Right atrium auricular region (tissue), 2 donors: Measurements from ENCODE around the gene PLPP4. TPM values are rescaled to one million over a fixed set of nuclear protein-coding genes. Genes with fewer than 3 reads are reported as not detected.
A peak's percentile ranks its signal among the peaks of the same experiment; 100 is the strongest.

Source experiments
- DNase-seq: peaks from one replicate; pipeline ENCODE4 v3.0.0-alpha.2; 2019; ENCODE audit warnings: low spot score
- H3K27ac ChIP-seq, 2 donors: fragments of 200-600 bp; sonication (generic); 1 replicate in 1 of 2; 2 replicates in 1 of 2; pipeline ENCODE4 v1.5.1; 2016 to 2019
- H3K27me3 ChIP-seq, 2 donors: fragments of 200-600 bp; sonication (generic); one replicate each; pipeline versions ENCODE4 v1.5.1 to v1.6.0; 2017 to 2019
- H3K36me3 ChIP-seq: fragments of 200-600 bp; sonication (generic); one replicate; pipeline ENCODE4 v1.5.1; 2016
- H3K4me1 ChIP-seq, 2 donors: fragments of 200-600 bp; sonication (generic); one replicate each; pipeline versions ENCODE4 v1.5.1 to v1.6.0; 2017 to 2019
- H3K4me3 ChIP-seq, 2 donors: fragments of 200-600 bp; sonication (generic); 1 replicate in 1 of 2; 2 replicates in 1 of 2; pipeline ENCODE4 v1.5.1; 2017 to 2019; ENCODE audit warnings: mild to moderate bottlenecking in 1 of 2, moderate library complexity in 1 of 2
- H3K9me3 ChIP-seq, 2 donors: fragments of 200-600 bp; sonication (generic); one replicate each; pipeline ENCODE4 v1.5.1; 2019
- total RNA-seq, 2 donors: library from RNA; depleted of rRNA; stranded (reverse); fragments of >200 nt; gene quantifications; one replicate each; pipeline ENCODE4 v1.1.0, GENCODE V29; 2016
- TF ChIP-seq, protein P1 (sequence below), 2 donors: fragments of 200-600 bp; sonication (generic); IDR thresholded peaks; one replicate each; pipeline ENCODE4 v1.5.1; 2019; ENCODE audit warnings: antibody characterized with exemption in 2 of 2

The PLPP4 gene
- total RNA-seq, 2 donors from 2014 or later = not detected

DNA sequence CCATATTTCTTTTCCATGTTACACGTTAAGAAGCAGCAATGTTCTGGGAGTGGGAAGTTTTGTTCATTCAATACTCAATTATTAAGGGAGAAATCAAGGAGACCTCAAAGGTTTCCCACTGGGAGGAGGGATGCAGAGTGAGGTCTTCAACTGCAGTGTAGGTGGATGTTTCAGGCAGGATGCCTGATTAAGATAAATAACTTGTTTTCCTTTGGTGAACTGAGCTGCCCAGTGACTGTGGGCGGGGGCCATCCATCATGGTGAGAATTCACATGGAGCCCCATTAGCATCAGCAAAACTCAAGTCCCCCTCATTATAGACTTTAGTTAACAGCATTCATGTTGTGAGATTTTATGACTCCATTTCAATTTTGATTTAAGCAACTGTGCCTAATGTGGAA lies 121.1 kb downstream of the PLPP4 start:
- no peaks in the 10 kb centered on the region for H3K36me3 ChIP-seq
- no peak for DNase-seq
- H3K4me3 ChIP-seq = no peak overlapping the region
- H3K27ac ChIP-seq = no peak overlapping the region
- H3K9me3 ChIP-seq = no peaks in the 10 kb centered on the region
- H3K4me1 ChIP-seq = no peaks in the 10 kb centered on the region
- TF ChIP-seq, protein P1, sequence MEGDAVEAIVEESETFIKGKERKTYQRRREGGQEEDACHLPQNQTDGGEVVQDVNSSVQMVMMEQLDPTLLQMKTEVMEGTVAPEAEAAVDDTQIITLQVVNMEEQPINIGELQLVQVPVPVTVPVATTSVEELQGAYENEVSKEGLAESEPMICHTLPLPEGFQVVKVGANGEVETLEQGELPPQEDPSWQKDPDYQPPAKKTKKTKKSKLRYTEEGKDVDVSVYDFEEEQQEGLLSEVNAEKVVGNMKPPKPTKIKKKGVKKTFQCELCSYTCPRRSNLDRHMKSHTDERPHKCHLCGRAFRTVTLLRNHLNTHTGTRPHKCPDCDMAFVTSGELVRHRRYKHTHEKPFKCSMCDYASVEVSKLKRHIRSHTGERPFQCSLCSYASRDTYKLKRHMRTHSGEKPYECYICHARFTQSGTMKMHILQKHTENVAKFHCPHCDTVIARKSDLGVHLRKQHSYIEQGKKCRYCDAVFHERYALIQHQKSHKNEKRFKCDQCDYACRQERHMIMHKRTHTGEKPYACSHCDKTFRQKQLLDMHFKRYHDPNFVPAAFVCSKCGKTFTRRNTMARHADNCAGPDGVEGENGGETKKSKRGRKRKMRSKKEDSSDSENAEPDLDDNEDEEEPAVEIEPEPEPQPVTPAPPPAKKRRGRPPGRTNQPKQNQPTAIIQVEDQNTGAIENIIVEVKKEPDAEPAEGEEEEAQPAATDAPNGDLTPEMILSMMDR (IDR thresholded peaks at IDR 0.05) = no peak
- no peaks in the 10 kb centered on the region for H3K27me3 ChIP-seq

DNA sequence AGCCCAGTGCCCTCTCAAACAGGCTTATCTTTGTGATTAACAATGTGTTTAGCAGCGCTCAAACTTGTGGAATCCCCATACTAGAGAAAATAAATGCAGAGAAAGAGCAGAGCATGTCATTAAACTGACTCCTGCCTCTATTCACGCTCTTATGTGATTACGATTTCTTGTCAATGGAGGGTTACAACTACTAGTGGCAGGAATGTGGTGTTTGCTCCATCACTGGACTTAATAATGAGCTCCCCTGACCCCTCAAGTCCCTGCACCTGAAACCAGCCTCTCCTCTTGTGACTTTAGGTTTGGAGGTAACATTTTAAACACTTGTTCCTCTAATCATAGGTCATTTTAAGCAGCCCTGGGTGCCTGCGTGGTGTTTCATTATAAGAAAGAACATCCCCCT lies 121.9 kb downstream of the PLPP4 start:
- TF ChIP-seq, protein P1 (IDR thresholded peaks at IDR 0.05) = no peak
- no peaks in the 10 kb centered on the region for H3K9me3 ChIP-seq
- no peaks in the 10 kb centered on the region for H3K4me1 ChIP-seq

DNA sequence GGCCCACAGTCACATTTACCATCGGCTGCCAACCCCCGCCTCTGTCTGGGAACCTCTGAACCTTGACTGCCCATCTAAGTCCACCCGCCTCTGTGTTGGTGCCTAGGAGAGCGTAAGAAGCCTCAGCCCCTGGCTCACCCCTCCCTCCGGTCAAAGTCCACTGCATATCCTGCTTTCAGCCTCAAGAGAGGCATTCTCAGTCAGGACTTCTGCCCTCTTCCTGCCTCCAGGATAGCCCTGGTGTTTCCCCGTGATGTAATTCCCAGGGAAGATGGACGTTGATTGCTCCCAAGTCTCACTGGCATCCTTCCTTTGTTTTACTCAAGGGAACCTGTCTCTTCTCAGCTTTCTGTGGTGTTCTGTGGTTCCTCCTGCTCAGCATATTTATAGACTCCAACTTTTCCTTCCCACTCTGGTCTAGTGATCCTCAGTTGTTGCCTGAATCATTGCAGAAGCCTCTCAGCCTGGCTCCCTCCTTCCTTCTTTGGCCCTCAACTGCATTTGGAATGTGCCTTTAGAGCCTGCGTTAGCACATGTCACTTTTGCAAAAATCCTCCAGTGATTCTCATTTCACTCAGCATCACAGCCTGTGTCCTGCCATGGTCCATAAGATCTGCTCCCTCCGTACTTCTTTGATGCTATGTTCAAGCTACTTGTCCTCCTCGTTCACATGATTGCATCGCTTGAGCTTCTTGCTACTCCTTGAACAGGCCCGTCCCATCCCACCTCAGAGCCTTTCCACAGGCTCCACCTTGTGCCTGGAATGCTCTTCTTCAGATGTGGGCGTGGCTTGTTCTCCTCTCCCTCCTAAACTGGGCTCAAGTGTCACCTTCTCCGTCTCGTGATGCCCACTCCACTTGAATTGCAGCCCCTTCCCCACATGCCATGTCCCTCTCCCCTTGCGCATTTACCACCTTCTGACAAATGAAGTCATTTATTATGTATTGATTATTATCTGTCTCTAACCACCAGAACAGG lies 124.2 kb downstream of the PLPP4 start:
- Histone ChIP-seq H3K27me3 (no peaks in the 10 kb centered on the region), H3K4me3 (no peak overlapping the region), H3K36me3 (no peaks in the 10 kb centered on the region), H3K4me1 (no peaks in the 10 kb centered on the region), H3K9me3 (no peaks in the 10 kb centered on the region), H3K27ac (no peak overlapping the region)
- DNase-seq = no peak
- TF ChIP-seq, protein P1 (IDR thresholded peaks at IDR 0.05) = no peak

More for the DNA sequence above, 121.9 kb downstream of the PLPP4 start:
- Histone ChIP-seq H3K36me3 (no peaks in the 10 kb centered on the region), H3K27ac (no peak overlapping the region), H3K27me3 (no peaks in the 10 kb centered on the region), H3K4me3 (no peak overlapping the region)
- DNase-seq = no peak

DNA sequence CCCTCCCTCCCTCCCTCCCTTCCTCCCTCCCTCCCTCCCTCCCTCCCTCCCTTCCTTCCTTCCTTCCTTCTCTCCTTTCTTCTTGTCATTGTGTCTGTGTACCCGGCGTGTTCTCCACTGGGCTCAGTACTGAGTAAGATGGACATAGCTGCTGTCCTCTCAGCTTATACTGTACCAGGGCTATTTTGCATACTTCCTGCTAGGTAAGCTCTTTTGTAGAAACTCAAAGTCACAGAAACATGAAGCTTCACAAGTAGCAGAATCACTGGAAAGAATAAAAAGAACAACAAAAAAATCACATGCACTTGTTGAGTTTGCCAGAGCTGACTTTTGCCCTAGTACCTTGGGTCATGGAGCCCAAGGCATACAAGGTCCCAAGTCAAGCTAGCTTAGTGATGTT lies 125.7 kb downstream of the PLPP4 start:
- TF ChIP-seq, protein P1 (IDR thresholded peaks at IDR 0.05) = no peak

DNA sequence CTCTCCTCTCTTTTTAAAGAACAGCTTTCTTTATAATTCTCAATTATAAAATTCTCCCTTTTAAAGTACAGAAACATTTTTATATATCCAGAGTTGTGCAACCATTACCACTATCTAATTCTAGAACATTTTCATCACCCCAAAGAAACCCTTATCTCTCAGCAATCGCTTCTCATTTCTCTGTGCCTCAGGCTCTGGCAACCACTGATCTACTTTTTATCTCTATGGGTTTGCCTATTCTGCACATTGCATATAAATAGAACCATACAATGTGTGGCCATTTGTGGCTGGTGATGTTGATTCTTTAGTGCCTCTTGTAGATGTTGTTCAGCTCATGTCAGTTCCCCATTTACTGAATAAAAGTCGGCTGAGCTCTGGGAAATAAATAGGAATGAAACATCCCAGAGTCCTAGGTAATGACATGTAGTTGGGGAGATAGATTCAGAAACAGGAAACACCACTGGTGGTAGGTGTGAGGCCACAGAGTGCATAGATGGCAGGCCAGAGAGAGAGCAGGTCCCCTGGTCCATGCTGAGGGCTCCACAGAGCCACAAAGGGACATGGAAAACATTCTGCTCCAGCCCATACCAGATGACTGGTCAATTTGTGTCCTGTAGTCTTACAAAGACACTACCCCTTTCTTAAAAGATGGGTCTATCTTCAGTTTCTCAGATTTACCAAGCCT lies 126.5 kb downstream of the PLPP4 start:
- Histone ChIP-seq H3K4me3 (no peak overlapping the region), H3K27ac (no peak overlapping the region), H3K36me3 (no peaks in the 10 kb centered on the region), H3K9me3 (no peaks in the 10 kb centered on the region), H3K4me1 (no peaks in the 10 kb centered on the region), H3K27me3 (no peaks in the 10 kb centered on the region)
- DNase-seq = no peak
- TF ChIP-seq, protein P1 (IDR thresholded peaks at IDR 0.05) = no peak

More for the DNA sequence above, 125.7 kb downstream of the PLPP4 start:
- DNase-seq = peak; percentile 9
- no peaks in the 10 kb centered on the region for H3K4me1 ChIP-seq
- no peak overlapping the region for H3K27ac ChIP-seq
- no peaks in the 10 kb centered on the region for H3K9me3 ChIP-seq
- H3K27me3 ChIP-seq = no peaks in the 10 kb centered on the region
- H3K36me3 ChIP-seq = no peaks in the 10 kb centered on the region
- no peak overlapping the region for H3K4me3 ChIP-seq
